M059J (cell line): ENCODE data around the gene KRT25. TPM values are rescaled to one million over a fixed set of nuclear protein-coding genes. Genes with fewer than 3 reads are reported as not detected.
"Not testable (repeated sequence)": the region's sequence is repeated elsewhere in the genome, so short reads cannot be mapped to it uniquely, and the experiment has no call there.

Source experiments
- DNase-seq: peaks from one replicate; pipeline ENCODE4 v3.0.0-alpha.2; 2012; ENCODE audit warnings: low read depth
- total RNA-seq: library from RNA; depleted of rRNA; stranded (reverse); fragments of >200 nt; shearing (Covaris generic); gene quantifications from 2 replicates; pipeline ENCODE4 v1.2.3, GENCODE V29; 2014

KRT25 gene
- total RNA-seq, 1 experiment from 2014 or later = not detected

- DNase-seq = no peak
Measured at GRCh38 chr17:40753804-40754203, 1.3 kb downstream of the KRT25 start.

GRCh38 chr17:40751065-40751464 is 4.1 kb downstream of the KRT25 start:
- no peak for DNase-seq

- DNase-seq = no peak
Measured at GRCh38 chr17:40750391-40750790, 4.7 kb downstream of the KRT25 start.

GRCh38 chr17:40748666-40749065 is 6.5 kb downstream of the KRT25 start:
- DNase-seq = not testable (repeated sequence)

- DNase-seq = no peak
Measured at GRCh38 chr17:40738553-40738952, 16.6 kb downstream of the KRT25 start.

GRCh38 chr17:40735016-40735415 is 20.1 kb downstream of the KRT25 start:
- DNase-seq = no peak

- DNase-seq = no peak
Measured at GRCh38 chr17:40734018-40734417, 21.1 kb downstream of the KRT25 start.

GRCh38 chr17:40730970-40731369 is 24.2 kb downstream of the KRT25 start:
- DNase-seq = no peak

- peak; percentile 87 for DNase-seq
Measured at GRCh38 chr17:40727447-40728231, 27.5 kb downstream of the KRT25 start.

- peak; percentile 25 for DNase-seq
Measured at GRCh38 chr17:40726919-40727318, 28.2 kb downstream of the KRT25 start.

- peak; percentile 62 for DNase-seq
Measured at GRCh38 chr17:40724656-40725055, 30.5 kb downstream of the KRT25 start.

- DNase-seq = peak; percentile 8
Measured at GRCh38 chr17:40722241-40722640, 32.9 kb downstream of the KRT25 start.

GRCh38 chr17:40720899-40721298 is 34.2 kb downstream of the KRT25 start:
- no peak for DNase-seq

- no peak for DNase-seq
Measured at GRCh38 chr17:40718930-40719329, 36.2 kb downstream of the KRT25 start.

- no peak for DNase-seq
Measured at GRCh38 chr17:40717776-40718175, 37.4 kb downstream of the KRT25 start.

- DNase-seq = no peak
Measured at GRCh38 chr17:40714473-40714872, 40.7 kb downstream of the KRT25 start.

- peak; percentile 21 for DNase-seq
Measured at GRCh38 chr17:40707745-40708144, 47.4 kb downstream of the KRT25 start.

GRCh38 chr17:40705584-40705983 is 49.5 kb downstream of the KRT25 start:
- DNase-seq = no peak

- DNase-seq = no peak
Measured at GRCh38 chr17:40703652-40704051, 51.5 kb downstream of the KRT25 start, which contains the start of gene KRT24. TSS of gene KRT24 (minus strand) at chr17:40703752. CDS start at chr17:40703693, 59 bp downstream.

- no peak for DNase-seq
Measured at GRCh38 chr17:40702271-40702670, 52.9 kb downstream of the KRT25 start.

GRCh38 chr17:40699853-40700252 is 55.3 kb downstream of the KRT25 start:
- DNase-seq = no peak

- DNase-seq = no peak
Measured at GRCh38 chr17:40699371-40699770, 55.8 kb downstream of the KRT25 start.
